Measurements from ENCODE around the gene HOXC4.

HOXC4 gene

GRCh38 chr12:54053751-54054741 lies at the start of gene HOXC4:
HOXC4 (plus strand) TSS chr12:54053835; CDS start chr12:54053923, 88 bp downstream.
- DNase-seq: no peak

GRCh38 chr12:54004063-54004840 lies 49.4 kb upstream of the HOXC4 start:
- DNase-seq: no peak

GRCh38 chr12:54004841-54005530 lies 48.6 kb upstream of the HOXC4 start:
- no peak for DNase-seq

- DNase-seq: no peak
These were observed 48.1 kb upstream of the HOXC4 start for GRCh38 chr12:54005531-54005852.

GRCh38 chr12:54005853-54006558 lies 47.6 kb upstream of the HOXC4 start:
- peak; percentile 59 to 90 (median 78) for DNase-seq

GRCh38 chr12:54006559-54007220 lies 46.9 kb upstream of the HOXC4 start:
- no peak for DNase-seq

GRCh38 chr12:54007538-54008259 lies 45.9 kb upstream of the HOXC4 start:
- DNase-seq: peak in 1 of 6 experiments; percentile 14

- no peak for DNase-seq
These were observed 45.4 kb upstream of the HOXC4 start for GRCh38 chr12:54008260-54008552.

- peak in 3 of 6 experiments; percentile 27 to 39 (median 35) for DNase-seq
These were observed 44.2 kb upstream of the HOXC4 start for GRCh38 chr12:54009171-54010052.

GRCh38 chr12:54010053-54010971 lies 43.3 kb upstream of the HOXC4 start:
- no peak for DNase-seq

GRCh38 chr12:54010972-54011664 lies 42.5 kb upstream of the HOXC4 start:
- no peak for DNase-seq

GRCh38 chr12:54011665-54012532 lies 41.7 kb upstream of the HOXC4 start:
- no peak for DNase-seq

- DNase-seq: no peak
These were observed 40.8 kb upstream of the HOXC4 start for GRCh38 chr12:54012631-54013409.

- DNase-seq: no peak
These were observed 39.1 kb upstream of the HOXC4 start for GRCh38 chr12:54014377-54015017.

- DNase-seq: no peak
These were observed 38.4 kb upstream of the HOXC4 start for GRCh38 chr12:54015018-54015931.

Data from stimulated activated naive CD4-positive, alpha-beta T cell (primary cell).